Activated naive CD8-positive, alpha-beta T cell treated with anti-CD3 and anti-CD28 coated beads for 36 hours (primary cell): ENCODE measurements around the gene WDR7. TPM values are rescaled to one million over a fixed set of nuclear protein-coding genes. Genes with fewer than 3 reads are reported as not detected.

Source experiments
- DNase-seq: peaks from one replicate; pipeline ENCODE4 v3.0.0; 2021
- H3K27ac Mint-ChIP-seq: one replicate; pipeline ENCODE4 v1.8.0; 2022; ENCODE audit warnings: mild to moderate bottlenecking, moderate library complexity, mixed read lengths
- H3K27me3 Mint-ChIP-seq: one replicate; pipeline ENCODE4 v1.8.0; 2022; ENCODE audit warnings: mild to moderate bottlenecking, mixed read lengths
- H3K36me3 Mint-ChIP-seq: one replicate; pipeline ENCODE4 v1.8.0; 2021; ENCODE audit warnings: mild to moderate bottlenecking, mixed read lengths
- H3K4me1 Mint-ChIP-seq: one replicate; pipeline ENCODE4 v1.8.0; 2021; ENCODE audit warnings: mixed read lengths
- H3K4me3 Mint-ChIP-seq: one replicate; pipeline ENCODE4 v1.8.0; 2022; ENCODE audit warnings: mild to moderate bottlenecking, moderate library complexity, mixed read lengths
- H3K9me3 Mint-ChIP-seq: one replicate; pipeline ENCODE4 v1.8.0; 2022; ENCODE audit warnings: mixed read lengths
- total RNA-seq, 2 experiments: library from RNA; stranded (reverse); gene quantifications; one replicate each; pipeline ENCODE4 v1.2.3, GENCODE V29; 2021

The WDR7 gene
- total RNA-seq, 2 experiments from 2014 or later, result 16.8 to 22.6 TPM

DNA sequence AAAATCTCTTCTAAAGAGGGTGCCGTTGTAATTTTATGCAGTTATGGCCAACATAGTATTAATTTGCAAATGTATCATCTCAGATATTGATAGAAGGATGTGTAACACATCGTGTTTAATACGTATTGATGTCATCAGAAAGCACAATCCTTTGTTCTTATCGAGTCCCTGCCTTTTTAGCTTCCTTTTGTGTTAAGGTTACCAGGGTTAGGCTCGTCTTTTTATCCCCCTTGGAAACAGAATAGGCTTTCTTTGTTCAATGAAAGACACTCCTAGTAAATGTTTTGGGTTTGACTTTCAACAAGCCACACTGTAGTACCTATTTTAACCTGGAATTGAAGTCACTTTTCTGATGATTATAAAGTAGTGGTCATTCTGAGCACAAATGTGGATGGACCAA is 136.2 kb downstream of the WDR7 start:
- H3K4me1 Mint-ChIP-seq, result no peaks in the 10 kb centered on the region
- no peaks in the 10 kb centered on the region for H3K27me3 Mint-ChIP-seq
- no peak for DNase-seq
- no peaks in the 10 kb centered on the region for H3K36me3 Mint-ChIP-seq
- H3K27ac Mint-ChIP-seq, result no peak overlapping the region
- H3K4me3 Mint-ChIP-seq, result no peak overlapping the region
- H3K9me3 Mint-ChIP-seq, result no peaks in the 10 kb centered on the region

DNA sequence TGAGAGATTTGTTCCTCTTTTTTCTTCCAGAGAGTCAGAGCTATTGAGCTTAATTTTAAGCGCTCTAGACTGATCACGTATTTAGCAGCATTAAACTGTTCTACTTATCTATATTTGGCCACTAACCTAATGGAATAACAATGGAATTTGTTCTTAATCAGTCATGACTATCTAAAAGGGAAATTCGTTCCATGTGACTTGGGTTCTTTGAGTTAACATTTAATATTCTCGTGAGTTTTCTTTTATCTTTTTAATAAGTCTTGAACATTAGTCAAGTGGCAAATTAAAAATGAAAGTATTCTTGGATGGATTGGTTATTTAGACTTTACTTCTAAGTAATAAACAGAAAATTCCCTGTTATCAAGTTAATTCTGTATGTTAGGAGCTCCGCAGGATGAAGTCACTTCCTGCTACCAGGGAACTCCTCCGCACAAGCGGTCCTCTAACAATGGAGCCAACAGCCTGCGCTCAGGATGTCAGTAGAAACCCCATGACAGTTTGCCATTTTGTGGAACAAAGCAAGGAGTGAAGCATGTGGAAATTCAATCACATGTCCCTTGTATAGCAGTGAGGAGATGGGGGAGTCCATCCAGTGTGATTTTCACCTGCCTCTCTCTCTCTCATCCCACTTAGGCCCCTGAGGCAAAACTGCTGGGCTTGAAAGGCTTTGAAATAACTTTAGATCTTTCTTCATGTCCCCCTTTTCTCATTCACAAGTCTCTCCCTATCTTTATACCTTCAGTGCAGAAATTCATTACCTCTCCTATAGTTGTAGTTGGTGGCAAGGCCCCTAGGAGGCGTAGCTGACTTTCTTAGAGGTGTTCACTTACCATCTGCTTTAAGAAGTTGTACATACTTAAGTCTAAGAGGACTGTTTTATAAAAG is 138.1 kb downstream of the WDR7 start:
- no peaks in the 10 kb centered on the region for H3K4me1 Mint-ChIP-seq
- DNase-seq, result peak; percentile 14
- H3K4me3 Mint-ChIP-seq, result no peak overlapping the region
- H3K27ac Mint-ChIP-seq, result no peak overlapping the region
- no peaks in the 10 kb centered on the region for H3K9me3 Mint-ChIP-seq
- H3K27me3 Mint-ChIP-seq, result no peaks in the 10 kb centered on the region
- H3K36me3 Mint-ChIP-seq, result peaks cover 2% of the 10 kb centered on the region

DNA sequence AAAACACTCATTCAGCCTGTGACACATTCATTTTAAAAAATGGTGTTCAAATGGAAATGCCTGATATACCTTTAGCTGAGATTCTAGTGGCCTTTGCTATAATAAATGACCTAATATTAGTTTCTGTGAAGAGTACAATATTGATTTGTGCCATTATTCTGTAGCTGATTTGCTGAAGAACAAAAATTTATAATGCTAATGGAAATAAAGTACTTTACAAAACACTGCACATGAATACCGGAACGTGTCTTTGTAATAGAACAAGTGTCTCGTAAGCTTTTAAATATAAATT is 138.7 kb downstream of the WDR7 start:
- Mint-ChIP-seq H3K36me3 (peaks cover 2% of the 10 kb centered on the region), H3K4me3 (no peak overlapping the region), H3K4me1 (no peaks in the 10 kb centered on the region), H3K27ac (no peak overlapping the region), H3K9me3 (no peaks in the 10 kb centered on the region), H3K27me3 (no peaks in the 10 kb centered on the region)
- no peak for DNase-seq

DNA sequence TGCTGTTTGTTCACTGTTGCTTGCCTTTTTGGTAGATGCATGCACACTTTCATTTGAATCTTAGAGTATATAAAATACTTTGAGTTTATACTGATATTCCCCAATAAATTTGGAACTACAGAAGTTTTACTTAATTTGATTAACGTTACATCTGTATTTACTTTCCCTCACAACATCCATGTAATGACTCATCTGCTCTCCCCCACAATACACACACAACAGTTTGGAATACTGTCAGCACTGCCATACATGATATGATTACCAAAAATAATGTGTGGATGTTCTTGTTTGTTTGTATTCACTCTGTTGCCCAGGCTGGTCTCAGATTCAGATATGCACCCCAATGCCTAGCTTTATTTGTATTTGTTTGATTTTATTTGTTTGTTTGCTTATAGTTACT is 144.2 kb downstream of the WDR7 start:
- Mint-ChIP-seq H3K4me3 (no peak overlapping the region), H3K9me3 (no peaks in the 10 kb centered on the region), H3K27me3 (no peaks in the 10 kb centered on the region), H3K4me1 (peaks cover 1% of the 10 kb centered on the region), H3K27ac (no peak overlapping the region), H3K36me3 (peaks cover 8% of the 10 kb centered on the region)
- DNase-seq, result no peak

DNA sequence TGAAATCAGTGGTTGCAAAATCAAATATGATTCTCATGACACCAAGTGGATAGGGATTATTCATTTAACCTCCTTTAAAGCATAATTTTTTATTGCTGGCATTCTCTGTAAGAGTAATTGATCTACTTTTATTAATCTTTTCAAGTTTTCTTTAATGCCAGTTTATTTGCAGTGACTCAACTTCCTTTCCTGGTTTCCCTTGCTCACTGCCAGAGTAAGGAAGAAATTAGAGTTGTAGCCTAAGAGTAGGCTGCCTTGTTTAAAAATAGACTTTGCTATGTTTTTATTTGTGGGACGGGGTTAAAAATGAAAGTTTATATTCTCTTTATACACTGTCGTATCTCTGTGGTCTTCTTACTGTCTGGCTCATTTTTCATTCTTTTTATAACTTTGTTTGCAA is 148.6 kb downstream of the WDR7 start:
- Mint-ChIP-seq H3K36me3 (peaks cover 17% of the 10 kb centered on the region), H3K9me3 (no peaks in the 10 kb centered on the region), H3K4me3 (no peak overlapping the region), H3K27me3 (no peaks in the 10 kb centered on the region), H3K27ac (no peak overlapping the region), H3K4me1 (peaks cover 1% of the 10 kb centered on the region)
- no peak for DNase-seq

DNA sequence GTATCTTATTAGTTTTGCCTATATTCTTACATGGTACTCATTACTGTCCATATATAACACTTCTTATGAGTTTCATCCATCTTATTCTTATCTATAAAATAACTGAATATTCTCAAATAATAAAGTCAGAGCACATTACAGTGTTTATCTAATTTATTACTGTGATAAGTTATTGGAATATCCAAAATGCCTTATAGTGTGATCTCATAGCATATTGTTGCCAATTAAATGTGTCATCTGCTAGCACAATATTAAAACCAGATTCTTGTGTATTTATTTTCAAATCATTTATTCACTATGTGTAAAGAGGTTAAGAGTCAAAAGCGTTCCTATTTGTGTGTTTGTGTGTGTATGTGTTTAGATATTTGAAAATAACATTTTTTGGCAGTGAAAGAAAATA is 151.9 kb downstream of the WDR7 start:
- no peak for DNase-seq
- H3K9me3 Mint-ChIP-seq, result no peaks in the 10 kb centered on the region
- no peak overlapping the region for H3K27ac Mint-ChIP-seq
- peaks cover 22% of the 10 kb centered on the region for H3K36me3 Mint-ChIP-seq
- no peak overlapping the region for H3K4me3 Mint-ChIP-seq
- no peaks in the 10 kb centered on the region for H3K4me1 Mint-ChIP-seq
- H3K27me3 Mint-ChIP-seq, result no peaks in the 10 kb centered on the region

DNA sequence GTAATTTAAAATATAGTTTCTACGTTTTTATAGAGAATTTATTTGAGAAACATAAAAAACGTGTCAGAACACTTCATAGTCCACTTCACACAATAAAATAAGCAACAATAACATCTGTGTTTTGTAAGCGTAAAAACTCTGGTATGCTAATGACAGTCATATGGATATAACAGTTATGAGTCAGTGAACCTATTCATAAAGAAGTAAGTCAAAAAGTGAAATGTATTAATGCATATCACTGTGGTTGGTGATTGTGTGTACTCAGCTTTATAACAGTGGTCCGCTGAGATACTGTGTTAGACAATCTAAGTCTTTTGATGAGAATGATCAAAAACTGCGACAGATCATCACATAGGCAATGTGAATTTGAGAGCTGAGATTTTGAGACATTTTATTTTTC is 153.2 kb downstream of the WDR7 start:
- Mint-ChIP-seq H3K27ac (no peak overlapping the region), H3K4me3 (no peak overlapping the region), H3K36me3 (peaks cover 22% of the 10 kb centered on the region), H3K9me3 (no peaks in the 10 kb centered on the region), H3K27me3 (no peaks in the 10 kb centered on the region), H3K4me1 (no peaks in the 10 kb centered on the region)
- no peak for DNase-seq

DNA sequence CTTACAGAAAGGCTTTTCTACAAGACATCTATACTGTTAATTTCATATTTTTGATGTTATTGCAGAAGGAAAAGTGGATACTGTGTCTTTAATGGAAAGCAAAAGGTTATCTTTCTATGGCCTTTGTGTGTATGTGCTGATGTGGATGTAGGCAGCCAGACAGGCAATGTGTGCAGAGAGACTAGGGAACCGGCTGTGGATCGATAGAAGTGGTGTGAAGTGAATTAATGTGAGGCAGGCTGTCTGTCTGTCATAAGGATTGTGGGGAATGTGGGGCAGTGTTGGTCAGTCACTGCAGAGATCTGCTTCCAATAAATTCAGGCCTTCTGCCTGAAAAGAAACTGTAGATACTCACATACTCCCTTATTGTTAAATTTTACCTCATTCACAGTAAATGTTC is 156.7 kb downstream of the WDR7 start:
- DNase-seq, result no peak
- Mint-ChIP-seq H3K4me1 (no peaks in the 10 kb centered on the region), H3K27me3 (no peaks in the 10 kb centered on the region), H3K4me3 (no peak overlapping the region), H3K36me3 (peaks cover 11% of the 10 kb centered on the region), H3K9me3 (no peaks in the 10 kb centered on the region), H3K27ac (no peak overlapping the region)

DNA sequence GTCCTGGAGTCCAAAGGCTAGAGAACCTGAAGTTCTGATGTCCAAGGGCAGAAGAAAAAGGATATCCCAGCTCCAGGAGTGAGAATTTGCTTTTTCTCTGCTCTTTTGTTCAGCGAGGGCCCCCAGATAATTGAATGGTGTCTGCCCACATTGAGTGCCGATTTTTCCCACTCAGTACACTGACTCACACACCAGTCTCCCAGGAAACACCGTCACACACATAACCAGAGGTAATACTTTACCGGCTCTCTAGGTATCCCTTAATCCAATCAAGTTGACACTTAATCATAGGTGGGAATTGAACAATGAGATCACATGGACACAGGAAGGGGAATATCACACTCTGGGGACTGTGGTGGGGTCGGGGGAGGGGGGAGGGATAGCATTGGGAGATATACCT is 161.5 kb downstream of the WDR7 start:
- DNase-seq, result no peak
- Mint-ChIP-seq H3K27me3 (no peaks in the 10 kb centered on the region), H3K4me1 (no peaks in the 10 kb centered on the region), H3K27ac (no peak overlapping the region), H3K36me3 (peaks cover 4% of the 10 kb centered on the region), H3K4me3 (no peak overlapping the region), H3K9me3 (no peaks in the 10 kb centered on the region)

DNA sequence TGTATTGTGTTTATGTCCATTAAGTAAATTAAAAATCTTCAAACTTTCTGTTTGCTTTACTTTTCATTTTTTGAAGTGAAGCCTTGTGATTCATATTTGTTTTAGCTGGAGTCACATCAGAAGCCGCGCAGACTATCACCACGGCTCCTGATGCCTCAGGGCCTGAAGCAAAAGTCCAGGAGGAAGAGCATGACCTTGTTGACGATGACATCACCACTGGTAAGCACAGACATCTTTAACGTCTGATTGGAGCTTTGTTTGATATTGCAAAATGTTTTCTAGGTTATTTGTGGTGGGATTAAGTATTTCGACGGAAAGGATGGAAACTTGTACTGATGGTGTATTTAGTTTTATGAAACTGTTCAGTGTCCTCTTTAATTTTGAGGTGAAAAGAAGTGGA is 164.8 kb downstream of the WDR7 start:
- DNase-seq, result no peak

DNA sequence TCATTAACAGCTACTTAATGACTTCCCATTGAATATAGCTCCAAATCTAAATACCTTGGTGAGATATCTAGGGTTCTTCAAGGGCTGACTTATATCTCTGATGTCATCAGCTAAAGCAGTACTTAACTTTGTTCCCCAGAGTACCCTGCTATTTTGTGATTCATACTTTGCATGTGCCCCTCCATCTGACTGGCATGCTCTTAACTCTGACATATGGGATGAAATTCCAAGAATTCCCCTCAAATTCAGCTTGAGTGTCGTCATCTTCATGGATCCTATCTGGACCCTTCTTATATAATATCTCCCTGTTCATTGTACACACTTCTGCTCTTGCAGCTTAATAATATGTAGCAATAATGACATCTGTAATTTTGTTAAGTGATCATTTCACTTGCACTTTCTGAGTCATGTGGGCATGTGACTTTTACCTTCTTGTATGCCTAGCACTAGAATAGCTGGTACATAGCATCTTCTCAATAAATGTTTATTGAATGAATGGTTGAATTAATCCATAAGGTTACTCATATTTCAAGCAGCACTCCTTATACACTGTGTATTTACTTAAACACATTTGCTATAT is 172.9 kb downstream of the WDR7 start:
- H3K4me3 Mint-ChIP-seq, result no peak overlapping the region
- no peaks in the 10 kb centered on the region for H3K27me3 Mint-ChIP-seq
- H3K4me1 Mint-ChIP-seq, result peaks cover 14% of the 10 kb centered on the region
- H3K9me3 Mint-ChIP-seq, result peaks cover 3% of the 10 kb centered on the region
- no peak for DNase-seq
- no peak overlapping the region for H3K27ac Mint-ChIP-seq
- peaks cover 9% of the 10 kb centered on the region for H3K36me3 Mint-ChIP-seq

More for the DNA sequence above, 164.8 kb downstream of the WDR7 start:
- H3K4me3 Mint-ChIP-seq, result no peak overlapping the region
- H3K36me3 Mint-ChIP-seq, result peaks cover 3% of the 10 kb centered on the region
- H3K27ac Mint-ChIP-seq, result no peak overlapping the region
- H3K27me3 Mint-ChIP-seq, result no peaks in the 10 kb centered on the region
- no peaks in the 10 kb centered on the region for H3K9me3 Mint-ChIP-seq
- H3K4me1 Mint-ChIP-seq, result no peaks in the 10 kb centered on the region

DNA sequence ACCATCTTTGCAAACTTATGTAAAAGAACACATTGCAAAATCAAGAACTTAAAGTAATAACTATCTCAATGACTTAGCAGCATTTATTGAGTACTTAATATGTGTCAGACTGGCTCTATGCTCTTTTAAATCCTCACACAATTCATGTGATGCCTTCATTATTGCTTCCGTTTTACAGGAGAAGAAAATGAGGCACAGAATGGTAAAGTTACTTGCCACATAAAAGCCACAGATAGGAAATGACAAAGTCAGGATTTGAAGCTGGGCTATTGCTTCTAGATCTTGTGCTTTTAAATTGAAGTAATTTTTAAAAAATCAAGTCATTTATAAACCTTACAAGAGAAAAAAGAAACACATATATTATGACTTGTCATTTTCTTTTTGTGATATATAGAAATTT is 174.2 kb downstream of the WDR7 start:
- DNase-seq, result no peak
- Mint-ChIP-seq H3K27ac (no peak overlapping the region), H3K36me3 (peaks cover 18% of the 10 kb centered on the region), H3K9me3 (peaks cover 3% of the 10 kb centered on the region), H3K4me1 (peaks cover 14% of the 10 kb centered on the region), H3K4me3 (no peak overlapping the region), H3K27me3 (no peaks in the 10 kb centered on the region)

DNA sequence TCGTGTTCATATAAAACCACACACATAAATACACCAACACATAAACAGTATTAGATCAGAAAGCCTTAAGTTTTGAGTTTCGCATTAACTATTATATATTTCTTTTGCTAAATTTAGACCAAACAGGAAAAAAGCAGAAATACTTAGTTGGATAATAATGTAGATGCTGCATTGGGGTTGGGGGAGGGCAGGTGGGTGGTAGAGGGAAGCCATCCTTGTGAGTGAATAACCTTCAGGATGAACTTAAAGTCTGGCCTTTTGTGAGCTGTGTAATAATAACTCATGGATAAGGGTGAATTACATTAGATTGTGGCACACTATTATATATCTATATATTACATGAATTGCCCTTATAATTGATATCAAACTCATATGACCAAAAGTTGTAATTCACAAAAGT is 174.7 kb downstream of the WDR7 start:
- Mint-ChIP-seq H3K9me3 (peaks cover 3% of the 10 kb centered on the region), H3K27ac (no peak overlapping the region), H3K27me3 (no peaks in the 10 kb centered on the region), H3K4me1 (peaks cover 14% of the 10 kb centered on the region), H3K4me3 (no peak overlapping the region), H3K36me3 (peaks cover 19% of the 10 kb centered on the region)
- DNase-seq, result no peak

DNA sequence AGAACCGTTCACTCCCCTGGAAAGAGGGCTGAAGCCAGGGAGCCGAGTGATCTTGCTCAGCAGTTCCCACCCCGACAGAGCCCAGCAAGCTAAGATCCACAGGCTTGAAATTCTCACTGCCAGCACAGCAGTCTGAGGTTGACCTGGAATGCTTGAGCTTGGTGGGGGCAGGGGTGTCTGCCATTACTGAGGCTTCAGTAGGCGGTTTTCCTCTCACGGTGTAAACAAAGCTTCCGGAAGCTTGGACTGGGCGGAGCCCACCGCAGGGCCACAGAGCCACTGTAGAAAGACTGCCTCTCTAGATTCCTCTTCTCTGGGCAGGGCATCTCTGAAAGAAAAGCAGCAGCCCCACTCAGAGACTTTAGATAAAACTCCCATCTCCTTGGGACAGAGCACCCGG is 180.8 kb downstream of the WDR7 start:
- peaks cover 3% of the 10 kb centered on the region for H3K9me3 Mint-ChIP-seq
- peaks cover 30% of the 10 kb centered on the region for H3K36me3 Mint-ChIP-seq
- no peak overlapping the region for H3K4me3 Mint-ChIP-seq
- no peaks in the 10 kb centered on the region for H3K4me1 Mint-ChIP-seq
- no peaks in the 10 kb centered on the region for H3K27me3 Mint-ChIP-seq
- DNase-seq, result no peak
- no peak overlapping the region for H3K27ac Mint-ChIP-seq

DNA sequence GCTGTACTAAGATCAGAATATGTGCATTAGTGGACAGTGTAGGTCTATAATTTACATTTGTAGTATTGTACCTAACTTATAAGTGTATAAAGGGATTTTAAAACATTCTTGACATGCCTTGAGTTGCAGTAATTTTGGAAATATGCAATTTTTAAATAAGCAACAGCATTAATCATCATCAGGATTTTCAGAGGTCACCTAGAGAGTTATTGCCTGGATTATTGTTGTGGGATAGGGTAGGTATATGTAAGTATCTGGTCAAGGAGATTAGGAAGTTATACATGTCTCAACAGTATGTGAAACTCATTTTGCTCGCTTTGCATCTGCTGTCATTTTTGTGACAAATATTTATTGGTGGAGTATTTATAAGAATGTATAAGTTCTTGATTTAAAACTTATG is 184.2 kb downstream of the WDR7 start:
- Mint-ChIP-seq H3K9me3 (no peaks in the 10 kb centered on the region), H3K27me3 (no peaks in the 10 kb centered on the region), H3K4me3 (no peak overlapping the region), H3K36me3 (peaks cover 20% of the 10 kb centered on the region), H3K27ac (no peak overlapping the region), H3K4me1 (no peaks in the 10 kb centered on the region)
- DNase-seq, result no peak

DNA sequence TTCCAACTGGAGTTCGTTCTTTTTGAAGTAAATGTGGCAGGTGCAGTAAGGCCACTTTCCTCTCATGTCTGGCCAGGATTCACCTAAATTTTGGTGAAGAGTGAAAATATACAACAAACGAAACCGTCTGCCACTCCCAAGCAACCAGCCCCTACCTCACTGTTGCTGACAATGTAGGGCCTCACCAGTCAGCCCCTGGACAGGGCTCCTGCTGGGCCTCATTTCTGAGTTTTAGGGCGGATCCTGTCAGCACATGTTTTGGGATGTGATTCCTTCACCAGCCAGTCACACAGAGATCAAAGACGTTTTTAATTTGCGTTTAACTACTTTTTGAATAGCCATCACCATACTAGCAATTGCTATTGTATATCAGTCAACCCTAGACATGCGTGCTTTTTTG is 185.0 kb downstream of the WDR7 start:
- H3K27ac Mint-ChIP-seq, result no peak overlapping the region

More for the DNA sequence above, 185.0 kb downstream of the WDR7 start:
- DNase-seq, result no peak
- Mint-ChIP-seq H3K4me3 (no peak overlapping the region), H3K4me1 (no peaks in the 10 kb centered on the region), H3K9me3 (no peaks in the 10 kb centered on the region), H3K27me3 (no peaks in the 10 kb centered on the region), H3K36me3 (peaks cover 16% of the 10 kb centered on the region)
